Activated T-cell treated with anti-CD3 and anti-CD28 coated beads for 24 hours (primary cell): ENCODE results near the gene MARK1.

ENCODE experiments used
- DNase-seq: peaks from one replicate; pipeline ENCODE4 v3.0.0-alpha.2; 2020; ENCODE audit warnings: low read depth

Gene MARK1

DNA sequence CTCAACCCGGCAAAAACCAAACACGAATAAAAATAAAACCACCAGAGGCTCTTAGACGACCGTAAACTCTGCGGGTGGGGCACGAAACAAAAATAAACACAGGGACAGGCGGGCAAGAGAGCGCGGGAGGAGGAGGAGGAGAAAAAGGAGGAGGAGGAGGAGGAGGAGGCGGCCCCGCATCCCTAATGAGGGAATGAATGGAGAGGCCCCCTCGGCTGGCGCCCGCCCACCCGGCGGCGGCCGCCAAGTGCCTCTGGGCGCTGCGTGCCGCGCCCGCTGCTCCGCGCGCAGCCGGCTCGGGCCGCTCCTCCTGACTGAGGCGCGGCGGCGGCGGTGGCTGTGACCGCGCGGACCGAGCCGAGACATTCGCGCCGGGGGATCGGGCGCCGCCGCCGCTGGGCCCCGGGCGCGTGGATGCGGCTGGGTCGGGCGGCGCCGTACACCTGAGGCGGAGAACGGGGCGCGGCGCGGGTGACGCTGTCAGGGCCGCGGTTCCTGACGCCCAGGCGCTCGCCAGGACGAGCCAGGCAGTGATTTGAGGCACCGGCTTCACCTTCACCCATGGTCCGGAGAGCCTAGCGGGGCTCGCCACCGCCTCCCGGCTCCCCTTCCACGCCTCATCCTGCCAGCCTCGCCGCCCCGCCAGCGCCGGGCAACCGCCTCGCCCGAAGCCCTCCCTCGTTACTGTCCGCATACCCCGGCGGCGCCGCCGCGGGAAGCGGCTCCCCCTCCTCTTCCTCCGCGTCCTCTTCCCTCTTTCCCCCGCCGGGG, at the start of gene MARK1:
Gene MARK1 (plus strand): TSS at position 229 of the 771 bp plus-strand sequence. CDS start 687 bp downstream, outside the sequence.
- no peak for DNase-seq

DNA sequence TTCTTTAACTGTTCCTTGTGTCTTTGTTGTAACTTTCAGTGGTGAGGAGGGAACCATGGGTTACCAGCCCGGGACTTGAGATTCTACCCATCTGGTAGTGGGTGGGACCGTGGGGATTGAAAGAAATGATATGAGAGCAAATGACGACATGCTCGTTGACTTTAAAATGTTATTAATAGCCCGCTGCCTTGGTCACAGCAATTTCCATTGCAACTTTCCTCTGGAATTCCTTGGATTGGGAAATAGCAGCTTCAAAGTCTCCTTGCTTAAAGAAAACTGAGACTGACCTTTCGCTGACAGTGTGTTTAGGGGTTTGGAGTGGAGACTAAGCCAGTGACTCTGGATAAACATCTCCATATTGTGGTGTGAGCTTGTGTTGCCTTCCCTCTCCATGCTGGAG, 44.2 kb upstream of the MARK1 start:
- no peak for DNase-seq

DNA sequence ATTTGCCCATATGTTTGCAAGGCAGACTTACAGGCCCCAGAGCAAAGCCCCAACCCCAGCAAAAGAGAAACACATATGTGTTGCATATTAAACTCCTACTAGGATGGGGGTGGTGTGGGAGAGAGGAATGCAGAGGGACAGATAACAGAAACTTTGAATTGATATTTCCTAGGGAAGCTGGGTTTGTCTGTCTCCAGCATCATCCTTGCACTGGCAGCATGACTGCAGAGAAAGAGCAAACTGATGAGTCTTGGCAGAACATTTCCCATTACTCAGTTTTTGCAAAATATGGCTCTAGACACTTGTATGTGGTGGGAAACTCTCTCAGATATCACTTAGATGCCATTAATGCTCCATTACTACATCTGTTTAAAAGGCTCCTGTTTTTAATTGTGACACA, 43.8 kb upstream of the MARK1 start:
- no peak for DNase-seq

DNA sequence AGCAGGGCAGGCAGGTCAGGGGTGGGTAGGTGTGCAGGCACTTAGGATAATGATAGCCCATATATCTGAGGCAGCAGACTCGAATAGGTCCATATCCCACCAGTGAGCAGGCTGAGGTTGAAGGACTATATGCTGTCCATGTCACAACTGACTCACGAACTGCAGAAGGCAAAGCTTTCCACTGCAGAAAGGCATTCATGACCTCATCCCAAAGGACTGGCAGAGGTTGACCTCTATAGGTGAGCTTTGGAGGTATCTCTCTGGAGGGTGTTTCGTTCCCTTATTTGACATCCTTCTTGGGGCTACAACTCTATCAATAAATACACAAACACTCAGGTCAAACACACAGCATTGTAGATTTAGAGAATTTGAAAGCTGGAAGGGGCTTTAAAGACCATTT, 42.8 kb upstream of the MARK1 start:
- DNase-seq = no peak

DNA sequence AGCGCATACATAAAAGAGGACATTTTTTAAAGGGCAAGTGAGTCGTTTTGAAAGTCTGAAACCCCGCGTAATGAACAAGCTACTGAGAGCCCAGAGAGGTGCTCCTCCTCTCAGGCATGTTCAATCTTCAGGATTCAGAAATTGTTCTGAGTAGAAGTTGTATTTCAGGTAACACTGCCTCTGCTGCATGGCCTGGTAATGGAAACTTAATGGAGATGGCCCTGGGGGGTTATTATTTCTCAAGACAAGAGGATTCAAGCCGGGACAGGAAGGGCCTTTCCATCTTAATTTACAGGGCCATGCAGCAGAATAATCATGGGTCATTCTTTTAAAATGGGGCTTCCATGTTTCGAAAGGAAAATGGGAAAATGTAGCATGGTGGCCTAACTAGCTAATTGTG, 42.1 kb upstream of the MARK1 start:
- no peak for DNase-seq

DNA sequence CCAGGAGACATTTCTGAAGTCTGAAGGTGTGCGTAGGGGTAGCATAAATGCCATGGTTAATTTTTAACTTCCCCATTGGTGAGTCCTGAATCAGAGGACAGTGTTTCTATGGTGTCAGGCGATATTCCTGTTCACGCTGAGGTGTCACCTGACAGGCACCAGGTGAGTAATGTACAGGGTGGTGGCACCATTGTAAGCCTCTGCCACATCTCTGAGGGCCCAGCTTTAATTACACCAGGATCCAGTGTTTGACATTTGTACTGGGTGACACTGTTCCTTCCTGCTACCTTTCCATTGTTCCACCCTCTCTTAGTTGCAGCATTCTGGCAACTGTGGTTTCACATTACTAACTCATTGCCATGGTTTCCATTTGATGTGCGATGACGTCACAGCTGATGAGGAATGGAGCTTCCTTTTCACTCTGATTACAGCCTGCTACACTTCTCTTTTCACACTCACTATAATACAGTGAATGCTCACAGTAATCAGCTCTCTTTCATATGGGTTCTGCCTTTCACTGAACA, 40.6 kb upstream of the MARK1 start:
- peak; percentile 1 for DNase-seq

DNA sequence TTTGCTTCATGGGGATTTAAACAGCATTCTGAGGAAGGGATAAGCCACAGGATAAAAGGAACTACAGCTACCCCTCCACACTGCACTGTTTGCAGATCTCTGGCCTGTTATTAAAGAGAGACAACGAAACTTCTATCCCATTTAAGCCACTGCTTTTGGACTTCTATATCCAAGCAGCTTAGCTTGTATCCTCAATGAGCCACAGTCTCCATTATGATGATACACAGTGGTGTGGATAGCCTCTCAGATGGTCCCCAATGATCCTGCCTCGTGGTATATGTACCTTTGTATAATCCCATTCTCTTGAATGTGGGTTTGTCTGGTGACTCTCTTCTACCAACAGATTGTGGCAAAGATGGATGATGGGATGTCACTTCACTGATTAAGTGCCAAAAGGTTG, 36.0 kb upstream of the MARK1 start:
- DNase-seq = no peak

DNA sequence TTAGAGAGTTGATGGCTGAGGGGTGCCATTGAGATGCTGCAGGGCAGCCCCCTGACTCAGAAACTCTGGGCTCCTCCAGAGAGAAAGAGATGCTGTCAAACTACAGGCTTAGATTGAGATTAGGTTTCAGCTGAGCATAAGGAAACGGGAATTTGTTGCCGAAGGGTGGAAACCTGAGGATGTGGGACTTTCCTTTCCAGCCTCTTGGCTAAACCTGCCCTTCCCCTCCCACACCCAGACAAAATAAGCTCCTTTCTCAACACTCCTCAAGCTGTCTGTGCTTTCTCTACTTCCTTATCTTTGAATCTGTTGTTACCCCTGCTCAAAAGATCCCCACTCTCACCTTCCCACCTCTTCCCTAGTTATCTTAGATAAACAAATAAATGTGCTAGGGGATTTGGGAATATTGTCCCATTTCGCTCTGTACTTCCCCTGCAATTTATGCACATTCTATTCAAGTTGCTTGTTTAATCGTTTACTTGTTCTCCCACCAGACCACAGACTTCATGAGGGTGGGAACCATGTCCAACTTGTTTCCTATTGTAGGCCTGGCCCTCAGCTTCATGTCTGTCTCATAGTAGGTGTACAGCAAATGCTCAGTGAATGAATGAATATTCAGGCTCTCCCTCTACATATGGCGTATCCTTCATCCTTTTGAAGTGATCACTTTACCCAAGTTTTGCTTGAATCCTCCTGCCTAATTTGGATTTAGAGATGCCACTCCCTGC, 30.6 kb upstream of the MARK1 start:
- no peak for DNase-seq

DNA sequence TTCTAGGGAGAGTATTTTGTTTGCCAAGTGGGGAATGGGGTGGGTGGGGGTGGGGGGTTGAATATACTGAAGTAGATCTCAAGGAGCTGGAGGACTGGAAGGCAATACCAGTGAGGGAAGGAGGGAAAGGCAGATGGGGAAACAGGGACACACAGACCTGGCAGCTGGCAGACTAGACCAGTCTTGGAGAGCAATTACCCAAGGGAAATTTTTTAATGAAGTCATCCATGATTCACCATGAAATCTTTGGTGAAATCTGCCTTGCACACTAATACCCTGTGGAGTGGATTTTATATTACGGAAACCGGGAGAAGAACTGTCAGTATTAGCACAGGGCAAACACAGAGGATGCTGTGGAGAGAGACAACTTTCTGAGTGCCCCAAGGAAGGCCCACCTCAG, 29.7 kb upstream of the MARK1 start:
- no peak for DNase-seq

DNA sequence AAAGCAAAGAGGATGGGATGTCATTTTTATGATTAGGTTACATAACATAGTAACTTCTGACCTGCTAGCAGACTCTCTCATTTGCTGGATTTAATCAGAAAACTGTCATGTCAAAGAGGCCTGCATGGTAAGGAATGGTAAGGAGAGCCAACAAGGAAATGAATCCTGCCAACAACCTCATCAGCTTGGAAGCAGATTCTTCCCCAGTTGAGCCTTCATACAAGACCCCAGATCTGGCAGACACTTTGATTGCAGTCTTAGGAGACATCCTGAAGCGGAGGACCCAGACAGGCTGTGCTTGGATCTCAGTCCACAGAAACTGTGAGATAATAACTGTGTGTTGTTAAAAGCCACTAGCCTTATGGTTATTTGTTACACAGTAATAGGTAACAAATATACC, 27.6 kb upstream of the MARK1 start:
- DNase-seq = no peak

DNA sequence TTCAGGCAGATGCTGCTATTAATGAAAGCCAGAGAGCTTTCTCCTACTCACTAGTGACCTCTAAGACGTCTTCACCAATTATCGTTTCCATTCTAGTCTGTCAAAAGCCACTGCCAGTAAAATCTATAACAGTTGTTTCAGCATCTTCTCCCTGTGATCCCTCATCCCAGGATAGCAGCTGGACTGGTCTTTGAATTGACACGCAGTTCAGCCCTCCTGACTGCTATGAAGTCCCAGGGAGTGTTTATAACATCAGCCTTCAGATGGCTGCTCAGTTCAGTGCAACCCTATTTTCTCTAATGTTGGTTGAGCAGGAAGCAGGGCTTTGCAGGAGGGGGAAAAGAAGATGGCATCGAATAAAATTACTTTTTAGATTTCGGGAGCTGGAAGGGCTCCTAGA, 23.6 kb upstream of the MARK1 start:
- no peak for DNase-seq

DNA sequence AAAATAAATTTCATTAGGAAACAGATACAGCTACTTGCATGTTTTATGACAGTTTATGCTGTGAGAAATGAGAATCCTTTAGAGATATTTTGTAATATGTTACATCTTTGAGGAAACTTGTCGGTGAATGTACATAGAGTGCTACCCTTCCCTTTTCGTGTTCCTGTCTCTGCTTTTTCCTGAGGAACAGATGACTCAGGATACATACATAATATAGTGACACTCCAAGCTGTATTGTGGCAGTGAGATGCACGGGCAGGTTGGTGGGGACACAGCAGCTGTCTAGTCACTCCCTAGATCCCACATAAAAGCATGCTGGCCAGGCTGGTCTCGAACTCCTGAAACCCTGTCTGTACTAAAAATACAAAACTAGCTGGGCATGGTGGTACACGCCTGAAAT, 20.9 kb upstream of the MARK1 start:
- DNase-seq = no peak

DNA sequence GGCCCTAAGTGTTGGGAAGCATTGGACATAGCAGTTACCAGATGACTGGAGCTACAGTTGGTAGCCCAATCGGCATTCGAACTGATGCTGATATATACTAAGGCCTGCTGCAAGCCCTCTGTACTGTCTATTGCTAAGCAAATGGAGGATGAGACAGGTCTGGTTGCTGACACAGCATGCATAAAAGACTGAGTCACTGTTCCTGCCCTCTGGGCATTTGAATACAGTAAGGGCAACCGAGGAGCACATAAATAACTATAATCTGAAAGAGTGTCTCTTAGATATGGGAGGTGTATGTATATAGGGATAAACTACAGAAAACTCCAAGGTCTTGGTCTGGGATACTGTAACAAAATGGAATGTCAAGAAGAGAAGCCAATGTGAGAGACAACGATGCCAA, 16.8 kb upstream of the MARK1 start:
- DNase-seq = no peak

DNA sequence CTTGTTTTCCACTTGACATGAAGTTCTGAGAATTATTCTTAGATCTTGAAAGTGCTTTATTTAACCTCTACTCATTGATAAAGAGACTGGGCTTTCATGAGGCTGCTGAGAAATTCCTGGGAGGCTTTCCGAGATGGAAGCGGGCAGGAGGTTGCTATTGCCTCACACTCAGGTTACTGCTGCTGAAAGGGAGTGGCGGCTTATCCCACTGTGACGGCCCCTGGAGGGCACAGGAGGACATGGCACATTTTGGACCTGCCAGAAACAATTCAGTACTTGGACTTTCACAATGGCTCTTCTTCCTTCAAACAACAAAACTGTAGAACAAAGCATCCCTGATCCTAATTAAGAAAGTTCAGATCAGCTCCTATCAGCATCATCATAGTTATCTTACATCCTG, 16.2 kb upstream of the MARK1 start:
- DNase-seq = no peak

DNA sequence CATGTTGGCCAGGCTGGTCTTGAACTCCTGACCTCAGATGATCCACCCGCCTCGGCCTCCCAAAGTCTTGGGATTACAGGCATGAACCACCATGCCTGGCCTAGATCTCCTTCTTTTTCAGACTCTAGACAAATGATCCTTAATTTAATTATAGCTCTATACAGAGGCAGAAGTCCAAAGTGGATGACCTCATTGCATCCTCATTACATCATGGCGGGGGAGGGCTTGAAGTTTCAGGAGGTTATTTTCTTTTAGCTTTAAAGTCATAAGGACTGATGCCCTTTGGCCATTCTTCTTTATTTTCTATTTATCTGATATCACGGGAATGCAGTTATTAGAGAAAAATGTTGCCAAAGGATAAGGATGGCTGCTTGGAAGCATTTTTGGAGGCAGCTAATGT, 14.1 kb upstream of the MARK1 start:
- no peak for DNase-seq

DNA sequence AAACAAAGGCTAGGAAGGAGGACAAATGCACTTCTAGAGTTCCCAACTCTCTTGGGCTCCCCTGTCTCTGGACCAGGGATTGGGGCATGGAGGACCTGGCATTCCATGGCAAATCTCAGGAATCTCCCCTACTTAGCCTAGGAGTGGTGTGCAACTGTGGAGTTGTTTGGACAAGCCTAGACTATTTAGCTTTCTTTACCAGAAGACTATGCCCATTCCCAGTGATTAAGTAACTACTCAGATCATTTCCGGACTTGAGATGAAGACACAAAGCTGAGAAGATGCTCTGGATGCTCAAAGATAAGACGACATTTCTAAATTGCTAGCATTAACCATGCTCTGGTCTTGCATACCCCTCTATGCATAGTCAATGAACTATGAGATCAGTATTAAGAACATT, 13.7 kb upstream of the MARK1 start:
- DNase-seq = no peak

DNA sequence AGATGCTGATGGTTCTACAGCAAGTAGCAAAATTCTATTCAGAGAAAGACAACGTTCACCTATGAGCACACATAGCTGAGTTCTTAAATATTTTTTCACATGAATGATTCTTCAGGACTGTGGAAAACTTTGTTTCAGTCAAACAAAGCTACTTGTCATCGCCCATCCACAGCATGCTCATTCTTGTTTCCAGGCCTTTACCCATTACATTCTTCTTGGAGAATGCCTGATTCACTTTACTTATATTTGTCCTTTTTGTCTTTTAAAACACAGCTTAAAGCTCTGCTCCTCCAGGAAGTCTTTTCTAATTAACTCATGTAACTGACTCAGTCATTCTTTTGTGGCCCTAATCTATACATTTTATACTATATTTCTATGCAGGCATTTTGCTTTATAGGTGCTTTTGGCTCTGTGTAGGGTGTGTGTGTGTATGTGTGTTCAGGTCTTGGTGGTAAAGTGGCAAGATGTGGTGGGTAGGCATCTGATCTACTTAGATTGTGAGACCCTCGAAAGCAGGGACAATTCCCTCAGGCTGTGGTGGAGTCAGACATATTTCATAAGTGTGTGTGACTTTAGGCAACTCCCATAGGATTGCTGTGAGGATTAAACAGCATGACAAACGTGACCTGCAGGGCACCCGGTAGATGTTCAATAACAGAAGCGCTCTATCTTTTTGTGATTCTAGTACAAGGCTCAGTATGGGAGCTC, 11.8 kb upstream of the MARK1 start:
- DNase-seq = no peak

DNA sequence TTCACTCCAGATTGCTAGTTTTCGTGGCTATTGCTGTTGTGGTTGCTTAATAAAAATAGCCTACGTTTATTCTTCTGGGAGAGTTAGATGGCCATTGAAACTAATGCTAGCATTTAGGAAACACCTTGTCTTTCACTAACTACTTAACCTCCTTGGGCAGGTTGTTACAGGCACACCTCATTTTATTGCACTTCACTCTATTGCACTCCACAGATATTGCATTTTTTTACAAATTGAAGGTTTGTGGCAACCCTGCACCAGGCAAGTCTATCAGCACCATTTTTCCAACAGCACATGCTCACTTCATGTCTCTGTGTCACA, 11.3 kb upstream of the MARK1 start:
- DNase-seq = no peak

DNA sequence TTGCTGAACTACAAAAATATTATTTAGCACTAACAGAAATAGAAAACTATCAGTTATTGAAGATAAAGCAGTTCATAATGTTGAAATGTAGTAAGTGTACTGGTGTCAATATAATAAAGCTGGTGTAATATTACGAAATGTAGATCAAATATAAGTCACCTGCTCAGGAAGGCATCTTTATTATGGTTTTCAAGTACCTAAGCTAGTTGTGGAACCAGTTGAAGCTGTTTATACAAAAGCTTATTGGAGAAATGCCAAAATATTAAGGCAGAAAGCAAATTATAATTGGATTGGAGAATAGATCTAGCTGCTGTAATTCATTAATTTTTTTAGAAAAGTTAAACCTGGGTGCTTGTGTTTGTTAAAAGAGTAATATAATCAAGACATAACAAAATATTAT, 6.2 kb upstream of the MARK1 start:
- DNase-seq = no peak

DNA sequence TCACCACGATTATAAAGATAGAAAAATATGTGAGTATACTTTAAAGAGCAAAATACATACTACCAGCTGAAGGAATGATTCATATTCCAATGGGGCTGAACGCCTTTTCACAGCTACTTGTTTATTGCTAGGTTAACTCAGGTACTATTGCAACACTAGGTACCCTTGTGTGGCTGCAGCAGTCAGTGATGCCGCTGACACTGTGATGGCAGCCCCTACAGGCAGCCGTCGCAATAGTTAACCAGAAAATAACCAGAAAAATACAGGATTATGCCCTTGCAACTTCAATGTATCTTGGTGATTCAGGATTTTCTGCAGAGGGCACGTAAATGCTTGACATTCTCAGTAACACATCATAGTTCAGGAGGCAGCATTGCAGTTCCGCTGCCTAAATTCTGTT, 1.6 kb upstream of the MARK1 start:
- no peak for DNase-seq

DNA sequence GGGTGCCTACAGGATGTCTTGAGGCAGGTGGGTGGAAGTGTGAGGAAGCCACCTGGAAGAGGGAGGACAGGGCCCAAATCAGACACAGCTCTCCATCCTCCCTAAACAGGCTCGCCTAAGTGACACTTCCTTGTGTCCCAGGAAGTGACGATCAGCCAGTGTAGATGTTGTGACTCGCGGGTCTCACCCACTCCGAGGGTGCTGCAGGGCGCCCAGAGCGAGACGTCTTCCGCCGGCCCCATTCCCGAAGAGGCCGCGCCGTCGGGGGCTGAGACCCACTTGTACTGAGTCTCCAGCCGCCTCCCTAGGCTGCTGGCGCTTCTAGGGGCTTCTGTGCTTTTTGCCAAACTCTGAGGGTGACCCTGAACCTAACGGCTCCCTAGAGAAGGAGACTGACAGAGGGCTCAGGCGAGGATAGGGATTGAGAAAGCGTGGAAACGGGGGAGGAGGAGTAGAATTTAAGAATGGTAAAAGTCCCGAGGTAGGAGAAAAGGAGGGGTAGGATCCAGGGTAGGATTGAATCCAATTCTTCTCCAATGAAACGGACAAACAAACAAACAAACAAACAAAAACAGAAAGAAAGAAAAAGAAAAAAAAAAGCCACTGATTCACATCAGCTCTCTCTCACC, 543 bp upstream of the MARK1 start:
- no peak for DNase-seq

DNA sequence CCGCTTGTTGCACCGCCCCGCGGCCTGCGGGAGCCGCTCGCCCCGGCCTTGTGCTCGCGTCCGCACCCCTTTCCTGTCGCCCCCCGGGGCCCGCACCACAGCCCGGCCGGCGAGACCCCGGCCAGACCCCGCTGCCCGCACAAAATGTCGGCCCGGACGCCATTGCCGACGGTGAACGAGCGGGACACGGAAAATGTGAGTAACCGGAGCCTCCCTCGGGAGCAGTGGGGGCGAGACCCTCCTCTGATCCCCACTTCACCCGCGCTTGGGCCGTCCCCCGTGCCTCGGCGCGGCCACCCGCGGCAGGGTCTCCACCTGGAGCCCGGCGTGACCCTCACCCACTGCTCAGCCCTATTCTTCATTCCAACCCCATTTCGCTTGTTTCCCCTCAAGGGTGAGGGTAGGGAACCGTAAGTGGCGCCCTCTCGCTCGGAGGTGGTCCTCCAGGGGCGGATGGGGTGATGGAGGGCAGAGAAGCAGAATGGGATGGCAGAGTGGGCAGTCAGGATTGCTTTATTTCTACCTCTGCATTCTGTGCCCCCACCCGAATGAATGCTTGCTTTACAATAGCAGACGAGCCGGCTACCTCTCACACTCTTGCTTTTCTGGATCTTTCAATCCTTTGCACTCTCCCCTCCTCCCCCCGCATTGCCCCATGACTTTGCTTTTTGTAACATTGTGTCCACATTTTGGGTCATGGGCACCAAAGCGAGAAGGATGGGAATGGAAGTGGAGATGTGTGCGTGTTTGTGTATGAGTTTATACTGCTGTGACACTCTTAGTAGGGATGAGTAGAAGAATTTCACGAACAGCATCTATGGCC, 954 bp downstream of the MARK1 start:
- no peak for DNase-seq
